IPS DF 4.7 (cell line): ENCODE data around the gene NID1.

Source experiments
- DNase-seq: peaks from one replicate; pipeline ENCODE4 v3.0.0-alpha.2; 2013; ENCODE audit warnings: low spot score; ENCODE audit errors: extremely low read depth

The NID1 gene

DNA sequence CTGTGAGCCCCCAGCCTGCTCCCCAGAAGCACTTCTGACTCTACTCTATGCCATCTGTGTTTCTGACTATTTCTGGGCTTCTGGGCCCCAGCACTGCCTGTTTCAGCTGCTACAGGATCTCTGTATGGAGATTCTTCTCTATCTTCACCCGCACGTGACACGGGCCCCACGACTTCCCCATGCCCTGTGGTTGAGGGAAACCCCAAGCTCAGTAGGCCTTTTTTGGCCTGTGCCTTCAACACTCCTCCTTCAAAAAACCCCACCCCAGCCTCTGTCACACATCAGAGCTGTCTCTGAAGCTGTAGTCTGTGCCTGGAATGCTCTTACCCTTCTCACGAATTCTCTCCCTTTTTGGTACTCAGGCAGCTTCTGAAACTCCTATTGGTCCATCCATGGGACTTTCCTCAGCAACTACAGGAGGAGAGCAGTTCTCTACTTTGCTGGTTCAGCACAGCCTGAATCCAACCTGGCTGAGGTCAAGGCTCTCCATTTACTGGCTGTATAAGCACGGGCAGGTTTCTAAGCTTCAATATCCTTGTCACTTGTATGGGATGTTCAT is 2.0 kb upstream of the NID1 start:
- DNase-seq, result no peak

DNA sequence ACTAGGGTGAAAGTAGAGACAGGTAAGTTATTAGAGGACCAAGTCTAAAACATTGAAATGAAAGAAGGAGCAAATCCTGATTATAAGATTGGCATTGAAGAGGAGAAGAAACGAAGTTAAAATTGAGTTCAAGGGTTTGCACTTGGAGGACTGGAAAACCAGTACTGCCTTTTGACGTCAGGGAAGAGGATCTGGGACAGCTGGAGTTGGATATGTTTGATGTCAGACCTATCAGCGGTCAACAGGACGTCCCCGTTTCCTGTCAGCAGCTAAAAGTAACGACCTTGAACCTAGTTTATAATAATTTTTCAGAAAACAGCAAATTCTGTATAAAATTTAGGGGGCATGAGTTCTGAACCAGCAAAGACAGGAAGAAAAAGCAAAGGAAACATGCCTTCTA is 1.2 kb upstream of the NID1 start:
- DNase-seq, result no peak

DNA sequence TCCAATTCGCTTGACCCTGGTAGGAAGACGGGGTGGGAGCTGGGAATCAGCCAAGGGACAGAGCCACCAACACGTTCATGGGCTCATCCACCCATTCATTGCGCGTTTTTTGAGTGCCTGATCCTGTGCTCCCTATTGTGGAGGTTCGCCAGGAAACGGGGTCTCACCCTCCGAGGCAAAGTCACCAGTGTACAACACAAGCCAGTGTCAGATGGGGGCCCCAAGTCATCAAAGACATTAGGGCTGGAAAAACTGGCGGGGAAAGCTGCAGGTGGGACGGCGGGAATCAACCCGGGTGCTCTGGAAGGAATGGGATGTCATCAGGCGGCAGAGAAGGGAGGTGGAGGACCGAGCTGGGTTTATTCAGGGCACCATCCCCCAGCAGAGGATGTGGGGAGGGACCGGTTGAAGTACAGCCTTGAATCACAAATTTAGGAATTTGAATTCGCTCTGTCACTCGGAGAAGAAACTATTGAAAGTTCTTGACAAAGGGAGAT is 667 bp upstream of the NID1 start:
- no peak for DNase-seq

DNA sequence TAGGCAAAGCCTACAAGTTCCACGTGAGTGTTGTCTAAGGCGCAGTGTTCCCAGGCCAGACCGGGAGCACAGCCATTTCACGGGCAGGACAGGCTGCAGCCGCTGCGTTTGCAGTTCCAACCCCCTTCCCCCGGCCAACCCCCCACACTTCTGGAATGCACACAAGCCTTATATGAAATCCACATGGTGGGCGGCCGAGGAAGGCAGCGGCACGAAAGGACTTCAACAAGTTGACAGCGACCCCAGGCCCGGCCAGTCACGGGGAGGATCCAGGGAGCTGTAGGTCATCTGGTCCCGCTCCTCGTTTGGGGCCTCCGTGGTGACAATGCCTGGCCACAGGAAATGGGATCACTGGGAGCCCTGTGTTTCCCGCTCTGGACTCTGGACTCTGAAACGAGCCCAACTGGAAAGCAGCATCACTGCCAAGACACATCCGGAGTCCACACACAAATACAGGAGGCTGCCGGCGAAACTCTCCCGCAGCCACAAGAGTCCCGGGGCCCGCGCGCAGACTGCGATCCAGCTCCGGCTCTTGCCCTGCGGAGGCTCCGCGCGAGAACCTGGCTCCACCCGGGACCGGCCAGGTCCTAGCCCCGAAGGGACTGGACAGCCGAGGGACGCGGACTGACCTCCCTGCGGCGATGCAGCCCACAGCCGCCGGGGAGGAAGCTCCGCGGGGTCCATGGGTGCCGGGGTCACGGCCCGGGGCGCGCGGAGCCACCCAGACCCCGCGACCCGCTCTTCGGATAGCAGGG is 794 bp downstream of the NID1 start:
- no peak for DNase-seq

DNA sequence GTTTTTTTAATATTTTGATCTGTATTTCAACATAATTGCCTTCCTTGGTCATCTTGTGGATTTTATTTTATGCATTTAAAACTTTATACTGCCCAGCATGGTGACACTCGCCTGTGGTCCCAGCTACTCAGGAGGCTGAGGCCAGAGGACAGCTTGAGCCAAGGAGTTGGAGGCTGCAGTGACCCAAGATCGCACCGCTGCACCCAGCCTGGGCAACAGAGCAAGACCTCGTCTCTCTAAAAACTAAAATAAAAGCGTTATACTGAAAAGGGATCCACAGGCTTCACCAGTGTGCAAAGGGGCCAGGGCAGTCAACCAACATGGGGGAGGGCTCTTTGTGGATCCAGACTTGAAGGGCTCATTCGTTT is 1.4 kb downstream of the NID1 start:
- DNase-seq, result no peak

DNA sequence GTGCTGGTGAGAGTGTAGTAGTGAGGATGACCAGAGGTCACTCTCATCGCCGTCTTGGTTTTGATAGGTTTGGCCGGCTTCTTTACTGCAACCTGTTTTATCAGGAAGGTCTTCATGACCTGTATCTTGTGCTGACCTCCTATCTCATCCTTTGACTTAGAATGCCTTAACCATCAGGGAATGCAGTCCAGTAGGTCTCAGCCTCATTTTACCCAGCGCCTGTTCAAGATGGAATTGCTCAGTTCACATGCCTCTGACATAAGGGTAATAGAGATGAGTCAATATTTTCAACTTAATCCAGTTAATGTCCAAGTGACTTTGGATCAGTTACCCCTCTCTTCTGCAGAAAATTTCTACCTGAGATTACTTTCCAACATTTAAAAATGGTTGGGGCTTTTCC is 4.6 kb downstream of the NID1 start:
- DNase-seq, result no peak

DNA sequence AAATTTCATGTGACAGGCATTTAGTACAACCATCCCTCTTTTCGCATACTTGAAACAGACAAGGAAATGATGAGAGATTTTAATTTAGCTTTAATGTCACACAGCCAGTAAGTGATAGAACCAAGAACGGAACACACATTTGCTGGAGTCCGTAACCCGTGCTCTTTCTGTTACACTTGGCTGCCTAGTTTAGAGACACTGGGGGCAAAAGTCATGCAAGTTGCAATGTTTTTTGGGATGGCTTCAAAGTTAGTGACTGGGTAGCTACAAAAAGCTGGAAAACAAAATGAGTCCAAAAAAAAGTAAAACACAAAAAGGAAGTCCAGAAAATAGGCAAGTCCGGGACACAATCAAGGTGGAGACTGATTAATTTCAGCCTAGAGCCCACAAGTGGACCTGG is 5.9 kb downstream of the NID1 start:
- no peak for DNase-seq

DNA sequence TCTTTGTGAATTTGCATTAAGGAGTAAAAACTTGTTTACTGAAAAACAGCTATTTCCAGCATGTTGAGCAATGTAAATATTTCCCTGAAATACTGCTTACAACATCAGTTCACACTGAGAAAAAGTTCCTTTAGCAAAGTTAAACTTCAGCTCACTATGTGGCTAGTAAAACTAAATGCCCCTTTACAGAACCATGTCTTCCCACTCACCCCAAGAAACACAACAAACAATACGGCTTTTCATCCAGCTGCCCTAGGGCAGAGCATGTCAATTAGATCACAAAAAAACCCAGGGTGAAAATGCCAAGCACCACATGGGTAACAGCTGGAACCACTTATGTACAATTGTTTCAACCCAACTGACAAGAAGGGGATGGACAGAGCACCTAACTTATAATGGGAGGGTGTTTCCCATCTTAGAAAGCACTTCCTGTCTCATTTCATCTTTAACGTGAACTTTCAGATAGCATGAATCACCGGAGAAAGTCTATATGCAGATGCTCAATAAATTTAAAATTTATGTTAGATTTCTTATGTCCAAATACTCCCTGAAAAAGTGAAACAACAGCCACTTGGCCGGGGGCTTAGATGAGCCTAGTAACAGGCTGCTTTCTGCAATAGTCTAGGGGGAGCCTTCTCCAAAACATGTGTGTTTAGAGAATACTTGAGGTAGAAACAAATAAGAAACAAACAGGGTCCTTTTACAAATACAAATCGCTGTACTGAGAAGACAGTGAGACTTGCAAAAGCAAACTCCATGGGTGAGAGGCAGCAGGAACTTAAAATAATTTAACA is 6.6 kb downstream of the NID1 start:
- no peak for DNase-seq

DNA sequence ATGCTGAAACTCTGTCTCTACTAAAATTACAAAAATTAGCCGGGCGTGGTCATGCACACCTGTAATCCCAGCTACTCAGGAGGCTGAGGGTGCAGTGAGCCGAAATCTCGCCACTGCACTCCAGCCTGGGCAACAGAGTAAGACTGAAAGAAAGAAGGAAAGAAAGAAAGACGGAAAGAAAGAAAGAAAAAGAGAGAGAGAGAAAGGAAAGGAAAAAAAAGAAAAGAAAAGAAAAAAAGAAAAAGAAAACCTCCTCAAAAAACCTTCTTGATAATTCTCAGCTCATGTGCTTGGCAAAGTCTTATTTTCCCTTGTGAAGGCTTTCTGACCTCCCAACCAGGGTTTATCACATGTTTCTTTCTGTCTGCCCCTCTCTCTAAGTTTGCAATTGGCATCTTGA is 7.3 kb downstream of the NID1 start:
- no peak for DNase-seq

DNA sequence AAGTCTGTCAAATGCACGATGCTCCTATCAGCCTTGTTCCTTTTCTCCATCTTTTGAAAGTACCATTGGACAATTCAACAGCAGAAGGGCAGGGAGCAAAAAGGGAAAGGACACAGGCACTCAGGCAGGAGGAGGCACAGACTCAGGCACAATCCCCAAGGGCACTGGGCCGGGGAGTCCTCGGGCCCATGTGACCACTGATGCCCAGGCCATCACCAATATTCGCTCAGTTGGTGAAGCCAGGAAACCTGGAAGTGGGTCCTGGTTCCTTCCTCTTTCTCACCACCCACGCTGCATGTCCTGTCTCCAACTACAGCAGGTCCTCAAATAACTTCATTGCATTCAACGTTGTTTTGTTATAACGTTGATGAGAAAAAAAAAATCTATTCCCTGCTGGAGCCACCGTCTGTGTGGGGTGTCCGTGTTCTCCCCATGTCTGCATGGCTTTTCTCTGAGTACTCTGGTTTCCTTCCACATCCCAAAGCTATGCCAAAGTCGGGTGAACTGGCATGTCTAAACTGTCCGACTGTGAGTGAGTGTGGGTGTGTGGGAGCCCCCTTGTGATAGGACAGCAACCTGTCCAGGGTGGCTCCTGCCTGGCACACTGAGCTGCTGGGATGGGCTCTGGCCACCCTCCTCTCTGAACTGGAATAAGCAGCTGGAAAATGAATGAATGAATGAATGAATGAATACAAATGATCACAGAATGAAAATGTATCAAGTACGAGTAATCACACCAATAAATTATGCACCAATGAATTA is 12.5 kb downstream of the NID1 start:
- DNase-seq, result no peak

DNA sequence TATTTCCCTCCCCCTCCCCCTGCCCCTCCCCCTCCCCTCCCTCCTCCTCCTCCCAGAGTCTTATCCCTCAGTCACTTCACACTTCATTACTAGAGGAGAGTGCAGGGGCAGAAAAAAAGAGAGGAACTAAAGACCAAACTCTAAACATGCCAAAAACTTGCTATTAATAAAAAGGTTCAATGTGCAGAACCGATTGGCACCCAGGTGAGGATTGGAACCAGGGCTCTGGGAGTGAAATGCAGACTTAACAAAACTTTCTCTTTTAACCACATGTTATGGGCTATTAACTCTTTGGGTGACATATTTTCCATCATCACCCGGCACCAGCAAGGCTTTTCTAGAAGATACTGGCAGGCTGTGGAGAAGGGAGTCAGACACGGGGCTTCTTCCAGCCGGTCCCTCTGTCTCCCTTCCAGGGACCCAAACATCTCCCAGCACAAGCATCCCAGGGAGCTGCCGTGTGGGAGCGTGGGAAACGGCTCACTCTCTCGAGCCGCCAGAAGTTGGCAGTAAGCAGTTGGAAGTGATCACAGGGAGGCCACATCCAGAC is 13.6 kb downstream of the NID1 start:
- no peak for DNase-seq

DNA sequence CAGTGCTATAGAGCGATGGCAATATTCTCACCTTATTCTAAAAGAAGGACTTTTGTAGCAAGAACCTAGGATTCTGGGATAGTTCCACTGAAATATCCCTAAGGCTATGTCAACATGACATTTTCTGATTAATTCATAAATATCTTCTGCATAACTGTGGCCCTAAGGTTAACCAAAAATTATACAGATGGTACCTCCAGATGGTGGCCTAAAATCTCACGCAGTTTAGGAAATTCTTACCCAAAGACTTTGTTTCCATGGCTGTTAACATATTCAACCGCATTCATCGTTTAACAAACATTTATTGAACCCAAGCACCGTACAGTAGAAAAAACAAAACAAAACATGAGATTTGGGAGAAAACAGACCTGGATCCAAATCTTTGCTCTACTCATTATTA is 19.1 kb downstream of the NID1 start:
- no peak for DNase-seq

DNA sequence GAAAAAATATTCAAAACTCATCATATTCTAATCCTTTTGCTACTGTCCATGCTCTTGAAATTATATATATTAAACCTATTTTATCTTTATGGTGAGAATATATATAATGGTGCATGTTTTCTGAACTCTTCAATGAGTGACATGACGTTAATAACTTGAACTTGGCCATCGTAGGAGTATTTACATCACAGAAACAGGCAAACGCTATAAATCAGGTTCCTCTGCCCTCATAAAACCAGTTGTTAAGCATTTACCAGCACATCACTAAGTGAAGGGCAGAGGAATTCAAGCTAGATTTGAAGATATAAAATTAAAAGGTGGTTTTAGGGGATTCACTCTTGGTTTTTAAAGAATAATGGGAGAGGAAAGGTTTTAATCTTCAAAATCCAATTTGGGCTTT is 20.5 kb downstream of the NID1 start:
- DNase-seq, result no peak

DNA sequence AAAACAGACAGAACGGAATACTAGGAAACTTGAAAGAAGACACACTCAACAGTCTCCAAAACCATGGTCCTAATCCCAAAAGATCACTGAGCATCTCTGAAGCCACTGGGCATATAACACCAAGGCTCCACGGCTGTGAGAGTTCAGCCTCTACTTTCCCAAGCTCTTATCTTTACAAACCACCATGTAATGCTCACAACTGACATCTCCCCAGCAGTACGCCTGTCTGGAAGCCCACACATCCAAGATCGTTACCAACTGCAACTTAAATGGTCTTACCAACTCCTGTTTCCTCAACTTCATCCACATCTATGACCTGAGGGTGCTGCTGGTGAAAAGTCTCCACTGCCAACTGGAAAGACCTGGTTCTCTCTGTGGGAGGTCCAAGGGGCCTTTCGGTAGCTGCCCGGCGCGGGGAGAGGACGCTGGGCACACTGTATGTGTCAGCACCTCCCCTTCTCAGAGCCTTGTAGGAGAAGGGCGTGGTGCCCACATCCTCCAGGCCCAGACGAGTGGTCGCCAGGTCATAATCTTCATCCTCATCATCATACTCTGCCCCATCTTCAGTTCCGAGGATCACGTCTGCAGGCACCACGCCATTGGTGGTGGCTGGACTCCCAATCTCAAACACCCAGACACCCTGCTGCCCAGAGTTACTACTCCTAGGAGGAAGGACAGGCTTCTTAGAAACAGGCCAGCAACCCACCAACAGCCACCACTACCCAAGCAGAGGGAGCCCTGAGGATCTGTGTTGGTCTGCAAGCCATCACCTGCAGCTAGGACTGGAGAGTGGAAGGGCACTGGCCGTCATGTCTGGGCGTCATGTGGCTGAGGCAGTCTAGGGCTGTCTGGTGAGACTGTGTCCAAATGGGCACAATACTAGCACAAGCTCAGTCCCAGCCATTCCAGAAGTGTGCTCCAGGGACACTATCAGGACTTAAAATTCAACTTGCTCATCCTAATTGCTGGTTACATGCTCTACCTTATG is 23.0 kb downstream of the NID1 start:
- no peak for DNase-seq

DNA sequence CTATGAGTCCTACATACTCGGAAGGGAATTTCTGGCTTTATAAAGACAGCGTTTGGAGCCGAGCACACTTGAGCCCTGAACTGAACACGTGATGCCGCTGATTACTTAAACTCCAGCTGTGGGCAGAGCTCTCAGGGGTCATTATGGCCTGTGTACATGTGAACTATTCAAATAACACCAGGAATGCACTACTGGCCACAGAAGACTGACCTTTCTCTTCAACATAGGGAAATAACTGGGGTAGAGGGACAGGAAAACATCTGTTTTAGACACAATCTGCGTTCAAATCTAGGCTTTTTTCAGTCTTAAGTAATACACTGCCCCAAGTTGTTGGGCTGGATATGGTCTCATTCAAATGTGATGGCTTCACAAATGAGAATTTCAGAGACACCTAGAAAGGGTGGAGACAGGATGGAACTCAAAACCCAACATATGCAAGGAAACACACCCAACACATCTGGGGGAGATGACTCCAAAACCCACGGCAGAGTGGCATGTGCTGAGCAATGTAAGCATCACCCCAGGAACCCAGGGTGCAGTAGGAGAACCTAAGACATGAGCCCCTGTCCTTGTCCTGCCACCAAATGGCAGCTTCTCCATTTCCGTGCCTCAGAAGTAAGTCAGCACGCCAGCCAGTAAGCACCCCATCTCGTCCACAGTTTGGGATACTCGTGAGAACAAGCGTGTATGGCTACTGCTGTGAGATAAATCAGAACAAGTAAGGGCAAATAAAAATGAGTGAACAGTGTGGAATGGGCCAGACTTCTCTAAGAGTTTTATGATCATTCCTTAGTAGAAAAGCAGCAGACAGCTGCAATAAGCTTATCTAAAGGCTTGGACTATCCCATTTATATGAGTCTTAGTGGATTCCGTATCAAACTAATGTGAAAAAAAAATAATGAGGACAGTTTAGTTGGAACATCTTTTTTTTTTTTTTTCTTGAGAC is 24.9 kb downstream of the NID1 start:
- DNase-seq, result no peak

DNA sequence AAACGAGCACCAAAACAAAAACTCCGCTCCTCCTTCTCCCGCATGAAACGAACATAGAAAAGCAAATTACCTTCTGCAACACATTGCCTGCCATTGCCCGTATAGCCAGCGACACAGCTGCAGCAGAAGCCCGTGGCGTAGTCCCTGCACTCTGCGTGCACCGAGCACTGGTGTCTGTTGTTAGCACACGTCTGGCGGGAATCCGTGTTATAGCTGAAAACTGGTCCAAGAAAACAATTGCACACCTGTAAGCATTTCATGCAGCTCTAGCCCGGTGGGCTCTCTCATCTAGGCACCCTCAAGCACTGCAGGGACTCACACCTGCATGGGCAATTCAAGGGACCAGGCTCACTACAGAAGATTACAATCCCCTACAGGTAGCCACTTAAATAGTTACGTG is 26.9 kb downstream of the NID1 start:
- DNase-seq, result no peak

DNA sequence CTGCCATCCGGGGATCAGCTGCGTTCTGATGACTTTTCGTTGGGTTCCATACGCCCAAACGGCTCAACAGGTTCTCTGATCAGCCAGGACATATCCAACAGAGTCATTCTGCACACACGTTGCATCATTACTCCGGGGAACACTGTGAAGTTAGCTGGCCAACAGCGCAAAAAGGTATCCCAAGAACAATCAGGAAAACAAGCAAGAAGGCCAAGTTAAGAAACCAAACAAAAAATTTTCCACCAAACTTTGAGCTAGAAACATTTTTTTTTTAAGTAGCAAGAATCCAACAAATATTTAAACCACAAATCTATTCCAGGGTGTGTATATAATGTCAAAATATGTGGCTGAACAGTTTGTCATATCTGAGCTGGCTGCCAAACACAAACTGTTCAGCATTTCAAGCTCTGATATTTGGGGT is 29.2 kb downstream of the NID1 start:
- DNase-seq, result no peak

DNA sequence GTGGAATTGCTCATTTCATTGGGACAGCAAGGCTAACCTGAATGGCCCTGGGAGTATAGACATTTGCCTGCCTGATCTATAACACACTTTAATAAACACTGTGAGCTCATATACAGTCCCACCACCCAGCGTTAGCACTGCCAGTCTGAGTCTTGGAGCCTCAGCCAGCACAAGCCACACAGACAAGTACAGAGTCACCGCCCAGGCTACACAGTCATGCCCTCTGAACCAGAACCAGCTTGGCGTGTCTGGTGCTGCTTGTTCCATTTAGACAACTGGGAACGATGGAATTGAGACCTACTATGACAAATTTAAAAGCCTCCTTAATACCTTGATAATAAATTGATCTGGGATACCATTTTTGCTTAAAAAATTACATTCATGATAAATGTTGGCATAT is 31.6 kb downstream of the NID1 start:
- DNase-seq, result no peak

DNA sequence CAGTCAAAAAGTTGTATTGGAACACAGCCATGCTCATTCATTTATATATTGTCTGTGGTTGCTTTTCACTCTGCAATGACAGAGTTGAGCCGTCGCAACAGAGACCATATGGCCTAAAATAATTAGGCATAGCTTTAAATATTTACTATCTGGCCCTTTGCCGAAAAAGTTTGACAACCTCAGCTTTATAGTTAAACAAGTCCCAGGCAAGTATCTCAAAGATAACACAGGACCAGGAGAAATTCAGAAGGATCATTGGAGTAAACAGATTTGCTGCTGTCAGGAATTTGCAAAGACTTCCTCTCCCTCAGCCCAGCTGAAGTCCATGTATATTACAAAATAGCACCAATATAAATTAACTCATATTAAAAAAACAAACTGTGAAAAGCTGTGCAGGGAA is 34.4 kb downstream of the NID1 start:
- DNase-seq, result no peak
